Smooth muscle cell (in vitro differentiated cells): ENCODE data around the gene NPR2. TPM values are rescaled to one million over a fixed set of nuclear protein-coding genes. Genes with fewer than 3 reads are reported as not detected.

Experiments
- DNase-seq: peaks from one replicate; lab custom pipeline; 2025; ENCODE audit not compliant: unreplicated experiment; lab: John Stamatoyannopoulos, UW
- H2AFZ ChIP-seq: fragments of 200-600 bp; sonication (generic); 2 replicates; pipeline ENCODE4 v1.6.0; 2016; ENCODE audit warnings: antibody characterized with exemption, low read depth, mild to moderate bottlenecking
- H3F3A ChIP-seq: fragments of 200-600 bp; sonication (generic); 2 replicates; pipeline ENCODE4 v1.6.0; 2017; ENCODE audit warnings: antibody characterized with exemption, low read depth
- H3K27ac ChIP-seq: fragments of 200-600 bp; sonication (generic); 2 replicates; pipeline ENCODE4 v1.5.1; 2016; ENCODE audit warnings: low read depth, mild to moderate bottlenecking
- H3K27me3 ChIP-seq: fragments of 200-600 bp; sonication (generic); 2 replicates; pipeline ENCODE4 v1.6.1; 2016; ENCODE audit warnings: low read depth, mild to moderate bottlenecking
- H3K36me3 ChIP-seq: fragments of 200-600 bp; sonication (generic); 2 replicates; pipeline ENCODE4 v1.5.1; 2016; ENCODE audit warnings: low read depth
- H3K4me1 ChIP-seq: fragments of 200-600 bp; sonication (generic); 2 replicates; pipeline ENCODE4 v1.5.1; 2016; ENCODE audit warnings: low read depth
- H3K4me2 ChIP-seq: fragments of 200-600 bp; sonication (generic); 2 replicates; pipeline ENCODE4 v1.6.0; 2016; ENCODE audit warnings: mild to moderate bottlenecking
- H3K4me3 ChIP-seq: fragments of 200-600 bp; sonication (generic); 2 replicates; pipeline ENCODE4 v1.5.1; 2016; ENCODE audit warnings: mild to moderate bottlenecking
- H3K79me2 ChIP-seq: fragments of 200-600 bp; sonication (generic); 2 replicates; pipeline ENCODE4 v1.6.0; 2016; ENCODE audit warnings: low read depth, mild to moderate bottlenecking
- H3K9ac ChIP-seq: fragments of 200-600 bp; sonication (generic); 2 replicates; pipeline ENCODE4 v1.6.0; 2016; ENCODE audit warnings: low read depth
- H3K9me3 ChIP-seq: fragments of 200-600 bp; sonication (generic); replicated peaks from 2 replicates; pipeline ENCODE4 v1.5.1; 2016; ENCODE audit warnings: low read depth
- H4K20me1 ChIP-seq: fragments of 200-600 bp; sonication (generic); 2 replicates; pipeline ENCODE4 v1.6.0; 2016; ENCODE audit warnings: low read depth
- CTCF ChIP-seq: fragments of 200-600 bp; sonication (generic); IDR thresholded peaks from 2 replicates; pipeline ENCODE4 v1.5.1; 2017; ENCODE audit warnings: borderline replicate concordance, mild to moderate bottlenecking, antibody characterized with exemption; ENCODE audit not compliant: insufficient read depth, poor library complexity, severe bottlenecking
- WGBS: methylation state at CpG from one replicate; pipeline ENCODE4 v1.1.7; 2016; ENCODE audit warnings: low lambda C conversion rate; 5-methylcytosine and 5-hydroxymethylcytosine counted together
- polyA plus RNA-seq: library from polyadenylated mRNA; unstranded; fragments of >200 nt; fragmentation: Nextera tagmentation; extraction: Ambion mirVana; gene quantifications from 2 replicates; pipeline ENCODE4 v1.2.1, GENCODE V29; 2016
- small RNA-seq: library from RNA; depleted of rRNA; stranded (forward); fragments of <200 nt; gene quantifications from one replicate; pipeline ENCODE3, GENCODE V24; 2014
- total RNA-seq: library from RNA; depleted of rRNA; stranded (reverse); fragments of >200 nt; gene quantifications from 2 replicates; pipeline ENCODE4 v1.2.3, GENCODE V29; 2014

The NPR2 gene
- total and polyA plus RNA-seq, 2 experiments from 2014 or later = 16.4 to 19.4 TPM

- no peak overlapping the region for H2AFZ ChIP-seq
- H3K27ac ChIP-seq = no peak overlapping the region
- no peak for TF ChIP-seq CTCF
- no peaks in the 10 kb centered on the region for H3F3A ChIP-seq
- H4K20me1 ChIP-seq = no peaks in the 10 kb centered on the region
- H3K27me3 ChIP-seq = peaks cover 11% of the 10 kb centered on the region
- no peaks in the 10 kb centered on the region for H3K79me2 ChIP-seq
- no peaks in the 10 kb centered on the region for H3K36me3 ChIP-seq
- DNase-seq = no peak
- no peak overlapping the region for H3K4me3 ChIP-seq
- no peaks in the 10 kb centered on the region for H3K4me1 ChIP-seq
- no peak overlapping the region for H3K9ac ChIP-seq
- no peak overlapping the region for H3K4me2 ChIP-seq
- H3K9me3 ChIP-seq = no peaks in the 10 kb centered on the region
- 87% methylated on average over 5 of the region's 5 CpGs for WGBS
Observed at GRCh38 chr9:35856882-35857281, 65.5 kb downstream of the NPR2 start.

- TF ChIP-seq CTCF = no peak
- H3K9me3 ChIP-seq = no peaks in the 10 kb centered on the region
- 93% methylated on average over 5 of the region's 5 CpGs for WGBS
- no peaks in the 10 kb centered on the region for H3K4me1 ChIP-seq
- H3K36me3 ChIP-seq = no peaks in the 10 kb centered on the region
- H3K4me2 ChIP-seq = no peak overlapping the region
- H3K27me3 ChIP-seq = peaks cover 11% of the 10 kb centered on the region
- H4K20me1 ChIP-seq = no peaks in the 10 kb centered on the region
- H2AFZ ChIP-seq = no peak overlapping the region
- H3K27ac ChIP-seq = no peak overlapping the region
- no peak overlapping the region for H3K9ac ChIP-seq
- H3F3A ChIP-seq = no peaks in the 10 kb centered on the region
- DNase-seq = no peak
- H3K4me3 ChIP-seq = no peak overlapping the region
- no peaks in the 10 kb centered on the region for H3K79me2 ChIP-seq
Observed at GRCh38 chr9:35858458-35858857, 67.1 kb downstream of the NPR2 start.

Small RNA genes within 50 kb of the gene (small RNA-seq; reads per million reads assigned to genes)
- 2.1 reads per million, percentile 45 among the genes with 10 or more reads in this experiment for gene HINT2

Other genes with a start within 250 kb of the NPR2 start
- gene TESK1, start 186.3 kb upstream of the NPR2 start, total RNA-seq = 10.0 and 14.2 TPM in 2 replicates
- 19.4 and 25.6 TPM in 2 replicates for gene TESK1, start 186.3 kb upstream of the NPR2 start, polyA plus RNA-seq
- 0.45 and 3.0 TPM in 2 replicates for gene CD72, start 173.2 kb upstream of the NPR2 start, total RNA-seq
- gene CD72, start 173.2 kb upstream of the NPR2 start, polyA plus RNA-seq = 2.9 and 3.9 TPM in 2 replicates
- gene SIT1, start 140.7 kb upstream of the NPR2 start, total RNA-seq = not detected in 2 replicates
- gene SIT1, start 140.7 kb upstream of the NPR2 start, polyA plus RNA-seq = not detected in 2 replicates
- 10,156 and 21,067 TPM in 2 replicates for gene RMRP, start 133.6 kb upstream of the NPR2 start, total RNA-seq
- gene RMRP, start 133.6 kb upstream of the NPR2 start, polyA plus RNA-seq = not detected in 2 replicates
- gene CCDC107, start 133.3 kb upstream of the NPR2 start, total RNA-seq = 9.8 and 19.6 TPM in 2 replicates
- gene CCDC107, start 133.3 kb upstream of the NPR2 start, polyA plus RNA-seq = 35.5 and 37.1 TPM in 2 replicates
- gene ARHGEF39, start 126.4 kb upstream of the NPR2 start, total RNA-seq = 0.49 and 2.1 TPM in 2 replicates
- 1.9 and 2.9 TPM in 2 replicates for gene ARHGEF39, start 126.4 kb upstream of the NPR2 start, polyA plus RNA-seq
- gene CA9, start 117.7 kb upstream of the NPR2 start, total RNA-seq = 1.7 and 4.6 TPM in 2 replicates
- gene CA9, start 117.7 kb upstream of the NPR2 start, polyA plus RNA-seq = 5.9 TPM in 1 of 2 replicates, not detected in the other
- gene TPM2, start 101.7 kb upstream of the NPR2 start, total RNA-seq = 854 and 925 TPM in 2 replicates
- 2,012 and 2,131 TPM in 2 replicates for gene TPM2, start 101.7 kb upstream of the NPR2 start, polyA plus RNA-seq
- gene TLN1, start 59.4 kb upstream of the NPR2 start, total RNA-seq = 130 and 150 TPM in 2 replicates
- gene TLN1, start 59.4 kb upstream of the NPR2 start, polyA plus RNA-seq = 112 and 145 TPM in 2 replicates
- 66.9 and 73.5 TPM in 2 replicates for gene CREB3, start 58.9 kb upstream of the NPR2 start, total RNA-seq
- 81.0 and 99.2 TPM in 2 replicates for gene CREB3, start 58.9 kb upstream of the NPR2 start, polyA plus RNA-seq
- 33.8 and 37.8 TPM in 2 replicates for gene GBA2, start 42.4 kb upstream of the NPR2 start, total RNA-seq
- 35.3 and 52.7 TPM in 2 replicates for gene GBA2, start 42.4 kb upstream of the NPR2 start, polyA plus RNA-seq
- 15.3 and 18.3 TPM in 2 replicates for gene RGP1, start 42.3 kb upstream of the NPR2 start, total RNA-seq
- gene RGP1, start 42.3 kb upstream of the NPR2 start, polyA plus RNA-seq = 12.8 and 14.6 TPM in 2 replicates
- gene MSMP, start 37.3 kb upstream of the NPR2 start, total RNA-seq = not detected in 2 replicates
- gene MSMP, start 37.3 kb upstream of the NPR2 start, polyA plus RNA-seq = not detected in 2 replicates
- 0.85 TPM in 1 of 2 replicates, not detected in the other for gene SPAG8, start 20.7 kb downstream of the NPR2 start, total RNA-seq
- 0.44 and 1.2 TPM in 2 replicates for gene SPAG8, start 20.7 kb downstream of the NPR2 start, polyA plus RNA-seq
- 7.7 and 20.4 TPM in 2 replicates for gene HINT2, start 23.5 kb downstream of the NPR2 start, total RNA-seq
- gene HINT2, start 23.5 kb downstream of the NPR2 start, polyA plus RNA-seq = 66.7 and 67.8 TPM in 2 replicates
- gene FAM221B, start 37.1 kb downstream of the NPR2 start, total RNA-seq = not detected in 2 replicates
- gene FAM221B, start 37.1 kb downstream of the NPR2 start, polyA plus RNA-seq = not detected in 2 replicates
- 4.5 and 4.9 TPM in 2 replicates for gene TMEM8B, start 37.6 kb downstream of the NPR2 start, total RNA-seq
- 12.4 and 18.7 TPM in 2 replicates for gene TMEM8B, start 37.6 kb downstream of the NPR2 start, polyA plus RNA-seq
- gene OR13J1, start 78.8 kb downstream of the NPR2 start, total RNA-seq = not detected in 2 replicates
- not detected in 2 replicates for gene OR13J1, start 78.8 kb downstream of the NPR2 start, polyA plus RNA-seq
- gene HRCT1, start 114.6 kb downstream of the NPR2 start, total RNA-seq = 1.1 TPM in 1 of 2 replicates, not detected in the other
- gene HRCT1, start 114.6 kb downstream of the NPR2 start, polyA plus RNA-seq = 0.45 TPM in 1 of 2 replicates, not detected in the other
- not detected in 2 replicates for gene SPAAR, start 117.9 kb downstream of the NPR2 start, total RNA-seq
- gene SPAAR, start 117.9 kb downstream of the NPR2 start, polyA plus RNA-seq = 0.26 TPM in 2 replicates
- 0.13 TPM in 1 of 2 replicates, not detected in the other for gene OR2S2, start 166.6 kb downstream of the NPR2 start, total RNA-seq
- gene OR2S2, start 166.6 kb downstream of the NPR2 start, polyA plus RNA-seq = 0.21 TPM in 1 of 2 replicates, not detected in the other
- 42.9 and 46.5 TPM in 2 replicates for gene RECK, start 245.3 kb downstream of the NPR2 start, total RNA-seq
- gene RECK, start 245.3 kb downstream of the NPR2 start, polyA plus RNA-seq = 36.5 and 50.0 TPM in 2 replicates